DMS114 treated with DMSO at 0.1 percent for 48 hours (cell line): ENCODE measurements around the gene RIPOR2.

Experiments
- DNase-seq: peaks from one replicate; lab custom pipeline; 2025; ENCODE audit not compliant: unreplicated experiment; lab: John Stamatoyannopoulos, UW

The RIPOR2 gene

GRCh38 chr6:24822696-24823095 lies 113.1 kb downstream of the RIPOR2 start:
- DNase-seq = no peak

- no peak for DNase-seq
Measured at GRCh38 chr6:24821860-24822444, 113.8 kb downstream of the RIPOR2 start.

GRCh38 chr6:24818346-24818745 lies 117.4 kb downstream of the RIPOR2 start:
- DNase-seq = no peak

- no peak for DNase-seq
Measured at GRCh38 chr6:24809728-24810127, 126.0 kb downstream of the RIPOR2 start.

GRCh38 chr6:24807584-24807983 lies 128.2 kb downstream of the RIPOR2 start:
- no peak for DNase-seq

- DNase-seq = no peak
Measured at GRCh38 chr6:24802271-24803059, 133.3 kb downstream of the RIPOR2 start.

GRCh38 chr6:24799541-24799915 lies 136.2 kb downstream of the RIPOR2 start:
- no peak for DNase-seq

- DNase-seq = no peak
Measured at GRCh38 chr6:24798740-24799540, 136.8 kb downstream of the RIPOR2 start, which contains the start of gene ARMH2. Gene ARMH2, minus strand, starts transcription at chr6:24798917. Its CDS starts 60 bp downstream, at chr6:24798857.

GRCh38 chr6:24797596-24798216 lies 138.1 kb downstream of the RIPOR2 start:
- no peak for DNase-seq

GRCh38 chr6:24796616-24797290 lies 139.0 kb downstream of the RIPOR2 start:
- no peak for DNase-seq

GRCh38 chr6:24795106-24795505 lies 140.7 kb downstream of the RIPOR2 start:
- no peak for DNase-seq

GRCh38 chr6:24788031-24788665 lies 147.6 kb downstream of the RIPOR2 start:
- DNase-seq = no peak

GRCh38 chr6:24780206-24780605 lies 155.6 kb downstream of the RIPOR2 start:
- DNase-seq = no peak

- DNase-seq = no peak
Measured at GRCh38 chr6:24779416-24780016, 156.2 kb downstream of the RIPOR2 start.

GRCh38 chr6:24778878-24779277 lies 156.9 kb downstream of the RIPOR2 start:
- DNase-seq = no peak

GRCh38 chr6:24778121-24778520 lies 157.6 kb downstream of the RIPOR2 start:
- no peak for DNase-seq

GRCh38 chr6:24777227-24777626 lies 158.5 kb downstream of the RIPOR2 start:
- no peak for DNase-seq

GRCh38 chr6:24775520-24776058 lies 160.2 kb downstream of the RIPOR2 start:
- DNase-seq = no peak

GRCh38 chr6:24774696-24775519 lies 160.9 kb downstream of the RIPOR2 start, which contains the start of gene GMNN:
Gene GMNN, plus strand, starts transcription at chr6:24774937. Its CDS starts 2,310 bp downstream, at chr6:24777247.
- peak; percentile 95 for DNase-seq
